HG03469 (cell line): Measurements from ENCODE around the gene C1QTNF4.
"Not testable (repeated sequence)": the region's sequence is repeated elsewhere in the genome, so short reads cannot be mapped to it uniquely, and the experiment has no call there.

Experiments used
- ATAC-seq: cut with Tn5 transposase; IDR thresholded peaks from one replicate; pipeline ENCODE4 v1.9.1; 2021; ENCODE audit warnings: mild to moderate bottlenecking, moderate library complexity, moderate number of reproducible peaks; ENCODE audit not compliant: unreplicated experiment

C1QTNF4 gene

DNA sequence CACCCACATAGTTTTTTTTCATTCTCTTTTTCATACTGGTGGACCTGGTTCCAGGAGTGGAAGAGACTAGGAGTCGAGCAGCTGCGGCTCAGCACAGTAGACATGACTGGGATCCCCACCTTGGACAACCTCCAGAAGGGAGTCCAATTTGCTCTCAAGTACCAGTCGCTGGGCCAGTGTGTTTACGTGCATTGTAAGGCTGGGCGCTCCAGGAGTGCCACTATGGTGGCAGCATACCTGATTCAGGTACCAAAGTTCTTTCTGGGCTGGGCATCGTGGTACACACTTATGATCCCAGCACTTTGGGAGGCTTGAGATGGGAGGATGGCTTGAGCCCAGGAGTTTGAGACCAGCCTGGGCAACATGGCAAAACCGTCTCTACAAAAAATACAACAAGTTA lies 24.6 kb downstream of the C1QTNF4 start:
- no peak for ATAC-seq

DNA sequence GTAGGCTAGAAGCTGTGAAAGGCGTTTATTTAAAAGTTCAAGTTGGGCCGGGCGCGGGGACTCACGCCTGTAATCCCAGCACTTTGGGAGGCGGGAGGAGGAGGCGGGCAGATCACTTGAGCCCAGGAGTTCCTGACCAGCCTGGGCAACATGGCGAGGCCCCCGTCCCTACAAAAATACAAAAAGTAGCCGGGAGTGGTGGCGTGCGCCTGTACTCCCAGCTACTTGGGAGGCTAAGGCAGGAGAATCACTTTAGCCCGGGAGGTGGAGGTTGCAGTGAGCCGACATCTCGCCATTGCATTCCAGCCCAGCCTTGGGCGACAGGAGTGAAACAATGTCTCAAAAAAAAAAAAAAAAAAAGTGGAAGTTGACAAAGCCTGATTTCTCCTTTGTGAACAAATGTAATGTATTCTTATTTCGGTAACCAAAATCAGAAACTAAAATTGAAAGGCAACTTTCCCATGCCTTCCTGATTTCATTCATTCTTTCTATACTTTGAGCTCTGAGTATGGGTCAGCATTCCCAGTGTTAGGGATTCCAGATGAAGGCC lies 28.0 kb downstream of the C1QTNF4 start:
- no peak for ATAC-seq

DNA sequence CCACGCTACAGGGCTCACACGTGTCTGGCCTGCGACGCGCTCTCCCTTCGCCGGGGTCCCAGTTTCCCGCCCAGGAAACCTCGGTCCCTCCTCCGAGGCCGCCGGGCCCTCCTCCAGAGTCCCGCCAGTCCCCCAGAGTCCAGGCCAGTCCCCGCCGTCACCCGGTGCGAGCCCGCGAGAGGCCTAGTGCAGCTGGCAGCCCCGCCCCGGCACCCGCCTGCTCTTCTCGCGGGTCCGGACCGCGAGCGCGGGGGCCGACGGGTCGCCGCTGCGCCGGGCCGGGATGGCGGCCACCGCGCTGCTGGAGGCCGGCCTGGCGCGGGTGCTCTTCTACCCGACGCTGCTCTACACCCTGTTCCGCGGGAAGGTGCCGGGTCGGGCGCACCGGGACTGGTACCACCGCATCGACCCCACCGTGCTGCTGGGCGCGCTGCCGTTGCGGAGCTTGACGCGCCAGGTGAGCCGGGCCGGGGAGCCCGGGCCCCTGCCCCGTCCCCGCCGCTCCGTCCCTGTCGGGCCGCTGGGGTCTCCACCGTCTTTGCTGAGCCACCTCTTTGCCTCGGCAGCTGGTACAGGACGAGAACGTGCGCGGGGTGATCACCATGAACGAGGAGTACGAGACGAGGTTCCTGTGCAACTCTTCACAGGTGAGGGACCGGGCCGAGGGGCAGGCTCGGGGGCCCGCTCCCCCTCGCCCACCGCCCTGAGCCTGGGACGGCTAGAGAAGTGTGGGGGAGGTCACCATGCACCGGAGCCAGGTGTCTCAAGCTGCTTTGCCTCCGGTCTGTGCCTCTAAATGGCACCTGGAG lies 28.7 kb downstream of the C1QTNF4 start, which contains the start of gene PTPMT1:
Gene PTPMT1, plus strand, starts transcription at position 260 of the 809 bp plus-strand sequence. Its CDS starts 24 bp downstream, at position 284.
- peak; percentile 77 for ATAC-seq

DNA sequence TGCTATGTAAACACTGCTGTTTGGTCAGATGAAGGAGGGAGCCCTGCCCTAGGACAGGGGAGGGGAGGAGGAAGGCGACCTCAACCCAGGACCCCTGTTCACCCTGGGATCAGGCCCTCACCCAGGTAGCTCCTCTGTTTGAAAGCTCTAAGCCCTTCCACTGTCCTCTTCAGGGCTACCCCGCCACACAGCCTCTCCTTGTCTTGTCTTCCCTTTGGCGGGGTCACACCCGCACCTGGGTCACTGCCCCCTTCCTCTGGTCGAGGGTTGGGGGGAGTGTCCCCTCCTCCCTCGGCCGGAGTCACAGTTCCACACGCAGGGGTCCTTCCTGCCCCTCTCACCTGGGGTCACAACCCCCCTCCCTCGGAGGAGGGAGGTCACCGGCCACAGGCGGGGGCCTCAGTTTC lies 29.3 kb downstream of the C1QTNF4 start:
- no peak for ATAC-seq

DNA sequence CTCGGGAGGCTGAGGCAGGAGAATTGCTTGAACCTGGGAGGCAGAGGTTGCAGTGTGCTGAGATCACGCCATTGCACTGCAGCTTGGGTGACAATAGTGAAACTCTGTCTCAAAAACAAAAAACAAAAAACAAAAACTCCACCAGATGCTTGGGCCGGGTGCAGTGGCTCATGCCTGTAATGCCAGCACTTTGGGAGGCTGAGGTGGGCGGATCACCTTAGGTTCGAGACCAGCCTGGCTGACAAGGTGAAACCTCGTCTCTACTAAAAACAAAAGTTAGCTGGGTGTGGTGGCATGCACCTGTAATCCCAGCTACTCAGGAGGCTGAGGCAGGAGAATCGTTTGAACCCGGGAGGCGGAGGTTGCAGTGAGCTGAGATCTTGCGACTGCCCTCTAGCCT lies 29.8 kb downstream of the C1QTNF4 start:
- ATAC-seq = not testable (repeated sequence)

DNA sequence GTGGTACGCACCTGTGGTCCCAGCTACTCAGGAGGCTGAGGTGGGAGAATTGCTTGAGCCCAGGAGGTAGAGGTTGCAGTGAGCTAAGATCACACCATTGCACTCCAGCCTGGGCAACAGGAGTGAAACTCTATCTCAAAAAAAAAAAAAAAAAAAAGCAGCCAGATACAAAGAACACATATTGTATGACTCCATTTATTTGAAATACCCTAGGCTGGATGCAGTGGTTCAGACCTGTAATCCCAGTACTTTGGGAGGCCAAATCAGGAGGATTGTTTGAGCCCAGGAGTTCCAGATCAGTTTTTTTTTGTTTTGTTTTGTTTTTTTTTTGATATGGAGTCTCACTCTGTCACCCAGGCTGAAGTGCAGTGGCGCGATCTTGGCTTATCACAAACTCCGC lies 31.8 kb downstream of the C1QTNF4 start:
- not testable (repeated sequence) for ATAC-seq

DNA sequence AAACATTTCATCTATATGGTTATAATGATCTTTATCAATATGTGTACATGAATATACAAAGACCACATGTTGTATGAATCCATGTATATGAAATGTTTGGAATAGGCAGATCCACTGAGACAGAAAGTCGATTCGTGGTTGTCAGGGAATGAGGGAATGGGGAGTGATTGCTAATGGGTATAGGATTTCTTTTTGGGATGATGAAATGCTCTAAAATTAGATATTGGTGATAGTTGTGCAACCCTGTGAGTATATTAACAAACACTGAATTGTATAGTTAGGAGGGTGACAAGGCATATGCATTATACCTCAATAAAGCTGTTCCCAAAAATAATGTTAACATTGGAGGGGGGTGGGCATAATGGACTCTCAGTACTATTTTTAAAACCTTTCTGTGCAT lies 33.8 kb downstream of the C1QTNF4 start:
- ATAC-seq = no peak

DNA sequence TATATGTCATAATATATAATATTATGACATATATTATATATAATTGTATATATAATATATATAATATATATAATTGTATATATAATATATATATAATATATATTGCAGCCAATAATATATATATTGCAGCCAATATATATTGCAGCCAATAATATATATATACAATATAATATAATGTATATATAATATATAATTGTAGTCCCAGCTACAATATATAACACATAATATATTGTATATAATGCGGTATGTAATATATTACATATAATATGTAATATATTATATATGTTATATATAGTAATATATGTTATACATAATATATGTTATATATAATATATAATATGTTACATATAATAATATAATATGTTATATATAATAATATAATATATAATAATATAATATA lies 35.5 kb downstream of the C1QTNF4 start:
- ATAC-seq = no peak

DNA sequence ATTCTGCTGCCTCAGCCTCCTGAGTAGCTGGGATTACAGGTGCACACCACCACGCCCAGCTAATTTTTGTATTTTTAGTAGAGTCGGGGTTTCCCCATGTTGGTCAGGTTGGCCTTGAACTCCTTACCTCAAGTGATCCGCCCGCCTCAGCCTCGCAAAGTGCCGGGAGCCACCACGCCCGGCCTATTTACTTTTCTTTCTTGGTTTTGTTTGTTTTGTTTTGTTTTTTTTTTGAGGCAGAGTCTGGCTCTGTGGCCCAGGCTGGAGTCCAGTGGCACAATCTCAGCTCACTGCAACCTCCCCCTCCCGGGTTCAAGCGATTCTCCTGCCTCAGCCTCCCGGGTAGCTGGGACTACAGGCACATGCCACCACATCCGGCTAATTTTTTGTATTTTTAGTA lies 37.2 kb downstream of the C1QTNF4 start:
- not testable (repeated sequence) for ATAC-seq

DNA sequence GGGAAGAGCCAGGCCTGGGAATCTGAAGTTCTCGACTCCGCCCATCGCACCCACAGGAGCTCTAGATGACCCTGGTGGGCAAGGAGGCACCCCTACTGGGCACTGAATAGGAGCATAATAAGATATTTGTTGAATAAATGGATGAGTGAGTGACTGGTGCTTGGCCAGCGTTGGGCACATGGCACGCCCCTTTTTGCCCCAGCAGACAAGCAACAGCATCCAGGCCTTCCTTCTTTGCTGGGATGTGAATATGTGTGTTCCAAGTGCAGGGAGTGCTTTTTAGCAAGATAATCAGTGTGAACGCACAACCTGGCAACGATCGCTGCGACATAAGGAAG lies 40.8 kb downstream of the C1QTNF4 start:
- ATAC-seq = no peak

DNA sequence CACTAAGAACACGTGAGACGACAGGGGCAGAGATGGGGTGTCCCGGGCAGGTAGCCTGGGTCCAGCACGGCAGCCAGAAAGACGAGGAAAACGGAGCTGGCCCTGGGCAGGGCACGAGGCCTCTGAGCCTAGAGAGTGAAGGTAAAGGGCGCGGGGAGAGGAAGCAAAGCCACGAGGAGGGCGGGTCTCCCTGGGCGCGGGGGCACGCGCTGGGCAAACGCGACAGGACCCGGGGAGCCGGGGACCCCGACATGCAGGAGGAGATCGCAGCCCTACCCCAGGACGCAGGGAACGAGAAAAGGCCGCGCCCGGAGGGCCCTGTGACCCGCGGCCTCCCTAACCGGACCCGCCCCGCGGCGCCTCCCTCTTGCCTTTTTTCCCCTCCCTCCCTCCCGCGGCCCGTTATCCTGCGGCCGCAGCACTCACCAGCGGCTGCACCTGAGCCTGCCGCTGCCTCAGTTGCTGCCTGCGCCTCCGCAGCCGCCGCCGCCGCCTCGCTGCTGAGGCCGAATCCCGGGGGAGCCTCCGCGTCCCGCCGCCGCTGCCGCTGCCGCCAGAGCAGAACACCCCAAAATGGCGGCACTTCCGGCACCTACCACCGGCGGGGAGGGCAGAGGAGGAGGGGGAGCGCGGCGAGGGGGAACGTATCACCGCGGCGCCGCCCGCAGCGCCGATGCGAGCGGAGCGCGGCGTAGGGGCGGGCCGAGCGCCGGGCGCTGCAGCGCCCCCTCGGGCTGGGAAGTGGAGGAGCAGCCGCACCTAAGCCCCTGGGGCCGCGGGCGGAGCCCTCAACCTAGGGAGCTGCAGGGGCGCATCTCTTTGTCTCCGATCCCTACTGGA lies 41.4 kb downstream of the C1QTNF4 start, which contains the start of gene CELF1:
Gene CELF1, minus strand, starts transcription at position 567 of the 840 bp plus-strand sequence. CDS start 53,609 bp downstream, outside the sequence.
- ATAC-seq = peak; percentile 79

DNA sequence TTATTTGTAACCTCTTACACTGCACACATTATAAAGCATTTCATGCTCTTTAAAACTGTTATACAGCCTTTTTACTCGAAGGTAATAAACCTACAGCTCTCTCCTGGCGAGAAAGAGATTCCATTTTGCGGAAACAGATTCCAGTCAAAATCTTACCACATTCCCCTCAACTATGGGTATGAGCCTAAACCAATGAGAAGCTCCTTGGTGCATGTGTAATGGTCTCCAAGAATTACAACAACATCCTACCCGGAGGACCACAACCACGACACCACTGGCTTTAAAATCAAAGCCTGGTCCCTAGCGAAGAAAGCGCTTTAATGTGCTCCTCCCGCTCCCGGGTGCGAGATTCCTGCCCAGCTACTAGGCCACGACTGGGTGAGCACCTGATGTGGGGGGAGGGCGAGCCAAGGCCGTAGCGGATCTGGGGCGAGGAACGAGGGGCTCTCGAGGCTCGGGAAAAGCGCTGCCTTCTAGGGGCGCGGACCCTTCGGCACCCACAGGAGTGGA lies 42.1 kb downstream of the C1QTNF4 start:
- no peak for ATAC-seq

DNA sequence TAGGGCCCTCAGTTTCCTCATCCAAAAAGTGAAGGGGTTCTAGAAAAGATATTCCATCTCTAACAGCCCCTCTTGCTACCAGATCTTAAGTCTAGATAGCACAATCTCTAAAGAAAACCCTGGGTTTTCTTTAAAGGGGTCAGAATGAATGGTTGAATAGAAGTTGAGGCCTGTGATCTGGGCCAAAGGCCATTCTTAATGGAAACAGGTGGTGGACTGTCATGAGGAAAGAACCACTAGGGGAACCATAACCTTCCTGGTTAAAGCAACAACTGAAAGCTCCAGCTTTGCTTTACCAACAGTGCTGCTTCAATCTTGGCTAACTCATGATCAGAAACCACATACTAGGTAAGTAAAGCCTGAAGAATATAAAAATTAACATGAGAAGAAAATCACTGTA lies 43.1 kb downstream of the C1QTNF4 start:
- ATAC-seq = no peak

DNA sequence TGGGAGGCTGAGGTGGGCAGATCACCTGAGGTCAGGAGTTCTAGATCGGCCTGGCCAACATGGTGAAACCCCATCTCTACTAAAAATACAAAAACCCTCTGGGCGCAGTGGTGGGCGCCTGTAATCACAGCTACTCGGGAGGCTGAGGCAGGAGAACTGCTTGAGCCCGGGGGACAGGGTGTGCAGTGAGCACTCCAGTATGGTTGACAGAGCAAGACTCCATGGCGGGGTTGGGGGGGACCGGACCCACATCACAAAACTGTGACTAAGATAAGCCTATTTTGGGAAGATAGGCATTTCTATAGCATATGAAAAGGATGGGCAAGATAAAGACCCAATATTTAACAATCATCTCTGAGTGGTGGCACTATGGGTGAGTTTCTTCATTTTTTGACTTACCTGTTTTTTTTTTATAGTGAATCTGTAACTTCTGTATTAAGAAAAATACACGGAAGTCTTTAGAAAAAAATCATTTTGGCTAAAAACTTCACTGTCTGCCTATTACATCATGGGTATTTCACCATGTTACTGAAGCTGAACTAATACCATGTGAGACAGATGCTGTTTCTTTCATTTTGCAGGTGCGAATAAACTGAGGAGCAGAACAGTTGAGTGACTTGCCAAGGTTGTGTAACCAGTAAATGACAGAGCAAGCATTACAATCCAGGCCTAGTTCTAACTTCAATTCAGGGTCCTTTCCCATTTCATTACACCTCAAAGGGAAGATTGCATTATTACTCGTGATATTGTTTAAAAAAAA lies 43.7 kb downstream of the C1QTNF4 start:
- no peak for ATAC-seq

DNA sequence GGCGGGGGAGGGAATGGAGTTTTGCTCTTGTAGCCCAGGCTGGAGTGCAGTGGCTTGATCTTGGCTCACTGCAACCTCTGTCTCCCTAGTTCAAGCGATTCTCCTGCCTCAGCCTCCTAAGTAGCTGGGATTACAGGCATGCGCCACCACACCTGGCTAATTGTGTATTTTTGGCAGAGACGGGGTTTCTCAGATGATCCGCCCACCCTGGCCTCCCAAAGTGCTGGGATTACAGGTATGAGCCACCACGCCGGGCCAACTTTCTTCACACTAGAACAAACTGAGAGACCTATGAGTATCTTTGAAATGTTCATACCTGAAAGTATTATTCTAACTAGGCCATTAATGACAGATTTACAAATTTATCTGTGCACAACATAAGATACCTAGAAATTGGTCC lies 47.9 kb downstream of the C1QTNF4 start:
- ATAC-seq = not testable (repeated sequence)

DNA sequence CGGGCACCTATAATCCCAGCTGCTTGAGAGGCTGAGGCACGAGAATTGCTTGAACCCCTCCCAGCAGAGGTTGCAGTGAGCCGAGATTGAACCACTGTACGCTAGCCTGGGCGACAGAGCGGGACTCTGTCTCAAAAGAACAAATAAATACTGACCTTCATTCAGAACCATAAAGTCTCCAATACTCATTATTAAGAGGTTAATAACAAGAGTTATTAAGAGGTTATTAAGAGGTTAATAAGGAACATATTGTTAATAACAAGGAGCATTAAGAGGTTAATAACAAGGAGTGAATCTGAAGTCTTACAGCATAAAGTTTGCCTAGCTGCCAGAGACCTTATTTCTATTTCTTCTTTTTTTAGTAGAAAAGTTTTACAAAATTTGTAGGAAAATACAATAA lies 48.9 kb downstream of the C1QTNF4 start:
- no peak for ATAC-seq

DNA sequence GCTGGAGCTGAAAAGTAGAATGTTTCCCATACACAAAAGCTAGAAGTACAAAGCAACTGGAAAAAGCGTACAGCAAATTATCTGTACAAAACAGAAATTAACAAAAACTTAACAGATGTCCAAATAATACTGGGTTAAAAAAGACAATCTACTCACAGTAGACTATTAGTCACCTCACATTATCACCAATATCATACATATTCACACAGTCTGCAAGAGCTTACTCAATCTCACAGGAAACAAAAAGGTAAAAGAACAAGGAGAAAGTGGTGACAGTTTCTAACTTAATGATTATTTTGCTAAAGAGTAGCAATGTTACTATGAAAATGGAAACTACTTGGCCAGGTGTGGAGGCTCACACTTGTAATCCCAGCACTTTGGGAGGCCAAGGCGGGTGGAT lies 53.1 kb downstream of the C1QTNF4 start:
- no peak for ATAC-seq

DNA sequence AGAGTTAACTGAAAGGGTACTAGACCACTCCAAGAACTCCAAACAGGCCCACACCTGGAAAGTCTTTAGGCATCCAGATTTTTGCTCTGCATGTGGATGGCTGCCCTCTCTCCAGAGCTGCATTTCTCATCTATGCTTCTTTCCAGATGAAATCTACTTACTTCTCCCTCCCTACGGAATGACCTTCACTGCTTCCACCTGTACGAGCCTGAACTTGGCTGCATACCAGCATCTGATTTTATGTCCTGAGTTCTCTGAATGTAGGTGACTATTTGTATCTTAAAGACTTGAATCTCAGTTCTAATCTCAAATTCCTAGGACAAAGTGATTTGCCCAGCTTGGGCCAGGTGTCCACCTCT lies 54.6 kb downstream of the C1QTNF4 start:
- ATAC-seq = no peak
